B cell (primary cell): ENCODE results near the gene REG1A. TPM values are rescaled to one million over a fixed set of nuclear protein-coding genes. Genes with fewer than 3 reads are reported as not detected.

Experiments
- ATAC-seq: fragments of 200-7000 bp; cut with Tn5 transposase; one replicate; pipeline ENCODE4 v1.10.0; 2021; ENCODE audit warnings: low read depth, mild to moderate bottlenecking, moderate number of reproducible peaks, moderate library complexity
- CTCF ChIA-PET: fragments of 350-600 bp; sonication (Branson Sonifier 250); formaldehyde crosslinking; loops from one replicate; lab custom pipeline; 2021; ENCODE audit warnings: antibody characterized with exemption, inconsistent platforms; lab: Charles Lee
- POLR2A ChIA-PET: fragments of 350-600 bp; sonication (Branson Sonifier 250); formaldehyde crosslinking; loops from one replicate; lab custom pipeline; 2021; ENCODE audit warnings: antibody characterized with exemption; lab: Charles Lee
- DNase-seq: peaks from one replicate; pipeline ENCODE4 v3.0.0; 2013
- H2AFZ ChIP-seq: 2 replicates; pipeline ENCODE4 v1.6.1; 2012; ENCODE audit warnings: mild to moderate bottlenecking, low read depth, low read length; ENCODE audit not compliant: insufficient read depth, poor library complexity, severe bottlenecking
- H3K27ac ChIP-seq, 2 donors: 1 replicate in 1 of 2; 2 replicates in 1 of 2; pipeline ENCODE4 v1.5.1; 2012 to 2013; ENCODE audit warnings: low read length in 2 of 2, mild to moderate bottlenecking in 2 of 2, moderate library complexity in 1 of 2
- H3K27me3 ChIP-seq, 4 experiments: fragments of 200-600 bp in 1 of 4; sonication (generic) in 1 of 4; replicated peaks in 1 of 4; 1 replicate in 2 of 4; 2 replicates in 2 of 4; pipeline versions ENCODE4 v1.6.1 to v1.7.0; 2013 to 2016; ENCODE audit warnings: low read length in 3 of 4, mild to moderate bottlenecking in 2 of 4, mixed read lengths in 1 of 4, moderate library complexity in 1 of 4; ENCODE audit not compliant: insufficient read depth in 4 of 4, control insufficient read depth in 3 of 4; ENCODE audit errors: control extremely low read depth in 1 of 4
- H3K36me3 ChIP-seq, 2 experiments: replicated peaks in 1 of 2; 1 replicate in 1 of 2; 2 replicates in 1 of 2; pipeline versions ENCODE4 v1.6.1 to v1.7.1; 2013; ENCODE audit warnings: low read length in 1 of 2; ENCODE audit not compliant: insufficient read depth in 2 of 2, control insufficient read depth in 1 of 2; ENCODE audit errors: control extremely low read depth in 1 of 2, extremely low read depth in 1 of 2
- H3K4me1 ChIP-seq, 2 donors: fragments of 200-600 bp in 1 of 2; sonication (generic) in 1 of 2; 1 replicate in 1 of 2; 2 replicates in 1 of 2; pipeline versions ENCODE4 v1.5.1 to v1.6.1; 2013 to 2017; ENCODE audit warnings: low read length in 2 of 2; ENCODE audit not compliant: control insufficient read depth in 2 of 2, insufficient read depth in 2 of 2
- H3K4me2 ChIP-seq: replicated peaks from 2 replicates; pipeline ENCODE3; 2012; ENCODE audit warnings: mild to moderate bottlenecking, low read depth, low read length; ENCODE audit not compliant: poor library complexity, severe bottlenecking
- H3K4me3 ChIP-seq, 5 experiments: fragments of 200-600 bp in 1 of 5; sonication (generic) in 1 of 5; 1 replicate in 3 of 5; 2 replicates in 2 of 5; pipeline versions ENCODE4 v1.5.1 to v1.7.0; 2011 to 2016; ENCODE audit warnings: low read length in 4 of 5, mild to moderate bottlenecking in 4 of 5, low read depth in 2 of 5, control low read depth in 1 of 5, moderate library complexity in 1 of 5; ENCODE audit not compliant: insufficient read depth in 1 of 5; ENCODE audit errors: control extremely low read depth in 1 of 5, extremely low read depth in 1 of 5
- H3K79me2 ChIP-seq: fragments of 200-600 bp; sonication (generic); one replicate; pipeline ENCODE4 v1.6.0; 2016; ENCODE audit warnings: low read length; ENCODE audit not compliant: control insufficient read depth, insufficient read depth
- H3K9ac ChIP-seq: fragments of 200-600 bp; sonication (generic); 2 replicates; pipeline ENCODE4 v1.6.1; 2017; ENCODE audit warnings: mild to moderate bottlenecking, low read length, moderate library complexity
- H3K9me3 ChIP-seq, 3 donors: one replicate each; pipeline versions ENCODE4 v1.6.1 to v1.7.1; 2013; ENCODE audit warnings: low read length in 2 of 3; ENCODE audit not compliant: control insufficient read depth in 2 of 3, insufficient read depth in 1 of 3; ENCODE audit errors: control extremely low read depth in 1 of 3
- H4K20me1 ChIP-seq: 2 replicates; pipeline ENCODE4 v1.6.0; 2012; ENCODE audit warnings: mild to moderate bottlenecking, low read length; ENCODE audit not compliant: insufficient read depth, control insufficient read depth, poor library complexity, severe bottlenecking
- H3K27ac Mint-ChIP-seq: one replicate; pipeline ENCODE4 v1.8.0; 2021; ENCODE audit warnings: mixed read lengths
- H3K27me3 Mint-ChIP-seq: one replicate; pipeline ENCODE4 v1.8.0; 2021; ENCODE audit warnings: mixed read lengths
- H3K4me1 Mint-ChIP-seq: one replicate; pipeline ENCODE4 v1.8.0; 2021; ENCODE audit warnings: mixed read lengths
- H3K4me3 Mint-ChIP-seq: one replicate; pipeline ENCODE4 v1.8.0; 2021; ENCODE audit warnings: mixed read lengths
- H3K9me3 Mint-ChIP-seq: one replicate; pipeline ENCODE4 v1.8.0; 2022; ENCODE audit warnings: mixed read lengths; ENCODE audit not compliant: insufficient read depth
- EZH2 ChIP-seq: IDR thresholded peaks from 2 replicates; pipeline ENCODE4 v1.6.1; 2012; ENCODE audit warnings: borderline replicate concordance, low read depth, mild to moderate bottlenecking, moderate library complexity, low read length; ENCODE audit not compliant: insufficient read depth, poor library complexity, severe bottlenecking
- WGBS: methylation state at CpG from one replicate; pipeline ENCODE4 v1.1.5; 2013; ENCODE audit warnings: missing lambda C conversion rate; ENCODE audit not compliant: insufficient coverage; 5-methylcytosine and 5-hydroxymethylcytosine counted together
- intact Hi-C: fragments of 100-400 bp; cut with micrococcal nuclease; formaldehyde crosslinking; loops from one replicate; pipeline ENCODE4 v1.10.0; 2022
- polyA plus RNA-seq: library from polyadenylated mRNA; depleted of rRNA; stranded (reverse); fragments of >200 nt; gene quantifications from 2 replicates; pipeline ENCODE4 v1.2.3, GENCODE V29; 2012
- total RNA-seq, 2 donors: library from RNA; stranded (reverse); fragments of 120-200 nt in 1 of 2; gene quantifications; 1 replicate in 1 of 2; 2 replicates in 1 of 2; pipeline versions ENCODE4 v1.2.3 to v1.2.4, GENCODE V29; 2013 to 2022
- TF ChIP-seq, protein P1 (sequence below): fragments of 200-600 bp; IDR thresholded peaks from one replicate; pipeline ENCODE4 v1.8.0; 2022; ENCODE audit warnings: antibody characterized with exemption, mild to moderate bottlenecking

REG1A gene
- total and polyA plus RNA-seq, 2 donors (not counting 1 experiment from before 2014, with no cell fraction given): not detected

DNA sequence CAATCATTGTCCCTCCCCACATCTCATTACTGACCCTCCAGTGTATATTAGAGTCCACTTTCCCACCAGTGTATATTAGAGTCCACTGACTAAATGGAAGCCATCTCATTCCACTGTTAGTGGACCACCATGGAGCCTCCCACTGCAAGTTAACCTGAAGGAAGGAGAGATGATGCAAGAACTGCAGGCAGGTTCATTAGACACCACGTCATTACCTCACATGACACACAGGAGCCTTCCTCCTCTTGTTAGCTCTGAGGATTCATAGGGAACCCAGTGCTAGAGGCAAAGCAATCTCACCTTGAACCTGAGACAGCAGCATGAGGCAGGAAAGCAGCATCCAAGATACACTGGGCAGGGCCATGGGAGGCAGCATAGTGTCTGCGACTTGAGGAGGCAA is 38.7 kb downstream of the REG1A start:
- peaks cover 0 to 9% (median 0%) of the 10 kb centered on the region in 4 experiments for H3K27me3 ChIP-seq
- H3K4me1 ChIP-seq: no peaks in the 10 kb centered on the region
- no peak overlapping the region for H3K27ac Mint-ChIP-seq
- no peaks in the 10 kb centered on the region for H3K9me3 Mint-ChIP-seq
- intact Hi-C loops: no loop called here
- H3K4me3 ChIP-seq: no peak overlapping the region
- no peak overlapping the region for H2AFZ ChIP-seq
- no peak for ATAC-seq
- ChIA-PET POLR2A (no interaction called here), CTCF (no interaction called here)
- H3K27ac ChIP-seq: no peak overlapping the region
- no peak overlapping the region for H3K4me3 Mint-ChIP-seq
- H3K4me2 ChIP-seq: no peak overlapping the region
- no peak overlapping the region for H3K9ac ChIP-seq
- TF ChIP-seq EZH2: no peak
- TF ChIP-seq, protein P1, sequence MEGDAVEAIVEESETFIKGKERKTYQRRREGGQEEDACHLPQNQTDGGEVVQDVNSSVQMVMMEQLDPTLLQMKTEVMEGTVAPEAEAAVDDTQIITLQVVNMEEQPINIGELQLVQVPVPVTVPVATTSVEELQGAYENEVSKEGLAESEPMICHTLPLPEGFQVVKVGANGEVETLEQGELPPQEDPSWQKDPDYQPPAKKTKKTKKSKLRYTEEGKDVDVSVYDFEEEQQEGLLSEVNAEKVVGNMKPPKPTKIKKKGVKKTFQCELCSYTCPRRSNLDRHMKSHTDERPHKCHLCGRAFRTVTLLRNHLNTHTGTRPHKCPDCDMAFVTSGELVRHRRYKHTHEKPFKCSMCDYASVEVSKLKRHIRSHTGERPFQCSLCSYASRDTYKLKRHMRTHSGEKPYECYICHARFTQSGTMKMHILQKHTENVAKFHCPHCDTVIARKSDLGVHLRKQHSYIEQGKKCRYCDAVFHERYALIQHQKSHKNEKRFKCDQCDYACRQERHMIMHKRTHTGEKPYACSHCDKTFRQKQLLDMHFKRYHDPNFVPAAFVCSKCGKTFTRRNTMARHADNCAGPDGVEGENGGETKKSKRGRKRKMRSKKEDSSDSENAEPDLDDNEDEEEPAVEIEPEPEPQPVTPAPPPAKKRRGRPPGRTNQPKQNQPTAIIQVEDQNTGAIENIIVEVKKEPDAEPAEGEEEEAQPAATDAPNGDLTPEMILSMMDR: no peak
- DNase-seq: no peak
- no peaks in the 10 kb centered on the region for H3K36me3 ChIP-seq
- 86% methylated on average over 1 of the region's 2 CpGs for WGBS
- peaks cover 0 to 7% (median 0%) of the 10 kb centered on the region in 3 donors for H3K9me3 ChIP-seq
- no peaks in the 10 kb centered on the region for H3K79me2 ChIP-seq
- H4K20me1 ChIP-seq: no peaks in the 10 kb centered on the region
- H3K27me3 Mint-ChIP-seq: no peaks in the 10 kb centered on the region
- no peaks in the 10 kb centered on the region for H3K4me1 Mint-ChIP-seq

DNA sequence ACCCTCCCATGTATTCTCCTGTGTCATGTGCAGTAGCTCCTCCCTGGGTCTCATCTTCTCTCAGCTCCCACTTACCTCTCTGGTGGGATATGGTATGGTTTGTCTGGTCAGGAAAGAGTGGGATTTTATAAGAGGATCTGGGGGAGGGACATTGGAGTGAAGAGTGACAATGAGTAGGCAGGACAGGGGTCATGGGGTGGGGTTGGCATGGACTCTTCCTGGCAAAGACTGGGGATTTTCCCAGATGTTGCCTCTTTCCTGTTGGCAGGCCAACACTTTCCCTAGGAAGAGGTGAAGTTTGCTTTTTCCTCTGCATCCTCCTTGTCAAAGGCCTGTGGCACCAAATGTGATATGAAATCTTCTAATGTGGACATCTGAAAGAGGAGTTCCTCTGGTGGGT is 39.4 kb downstream of the REG1A start, which contains the start of gene REG3A:
TSS of gene REG3A (minus strand) at position 101 of the 400 bp plus-strand sequence. CDS start 348 bp downstream, outside the sequence.
- intact Hi-C loops: no loop called here
- Mint-ChIP-seq H3K4me3 (no peak within 1 kb of the TSS), H3K27ac (no peak within 1 kb of the TSS), H3K9me3 (no peaks in the 10 kb centered on the region), H3K4me1 (no peaks in the 10 kb centered on the region), H3K27me3 (no peaks in the 10 kb centered on the region)
- no peak within 1 kb of the TSS for H3K4me2 ChIP-seq
- CTCF ChIA-PET: no interaction called here
- POLR2A ChIA-PET: no interaction called here
- no peaks in the 10 kb centered on the region for H4K20me1 ChIP-seq
- no peak within 1 kb of the TSS for H3K4me3 ChIP-seq
- no peak within 1 kb of the TSS for H2AFZ ChIP-seq
- peaks cover 0 to 7% (median 0%) of the 10 kb centered on the region in 3 donors for H3K9me3 ChIP-seq
- DNase-seq (no peak), ATAC-seq (no peak)
- no peaks in the 10 kb centered on the region for H3K79me2 ChIP-seq
- no peak within 1 kb of the TSS for H3K27ac ChIP-seq
- H3K36me3 ChIP-seq: no peaks in the 10 kb centered on the region
- H3K9ac ChIP-seq: no peak within 1 kb of the TSS
- peaks cover 0 to 9% (median 0%) of the 10 kb centered on the region in 4 experiments for H3K27me3 ChIP-seq
- TF ChIP-seq, protein P1: no peak
- no peak for TF ChIP-seq EZH2
- H3K4me1 ChIP-seq: no peaks in the 10 kb centered on the region
